Ovary (tissue), 9 donors: Measurements from ENCODE around the gene RCHY1. TPM values are rescaled to one million over a fixed set of nuclear protein-coding genes. Genes with fewer than 3 reads are reported as not detected.
"Not testable (repeated sequence)": the region's sequence is repeated elsewhere in the genome, so short reads cannot be mapped to it uniquely, and the experiment has no call there.

Experiments
- DNase-seq, 5 donors: peaks; one replicate each; pipeline ENCODE4 v3.0.0-alpha.2; 2019 to 2020
- H3K27ac ChIP-seq, 2 donors: fragments of 200-600 bp; one replicate each; pipeline versions ENCODE4 v1.5.1 to v1.8.0; 2019 to 2022
- H3K27me3 ChIP-seq: fragments of 200-600 bp; one replicate; pipeline ENCODE4 v1.8.0; 2022
- H3K36me3 ChIP-seq: fragments of 200-600 bp; sonication (generic); one replicate; pipeline ENCODE4 v1.5.1; 2019
- H3K4me1 ChIP-seq: one replicate; pipeline ENCODE4 v1.8.1; 2013; ENCODE audit warnings: mild to moderate bottlenecking, moderate library complexity; ENCODE audit not compliant: insufficient read depth
- H3K4me3 ChIP-seq: fragments of 200-600 bp; sonication (generic); one replicate; pipeline ENCODE4 v1.5.1; 2017
- H3K9me3 ChIP-seq, 2 donors: fragments of 200-600 bp in 1 of 2; sonication (generic) in 1 of 2; one replicate each; pipeline versions ENCODE4 v1.5.1 to v1.8.1; 2013 to 2019; ENCODE audit warnings: mild to moderate bottlenecking in 1 of 2, moderate library complexity in 1 of 2
- EP300 ChIP-seq: sonication (generic); formaldehyde crosslinking; IDR thresholded peaks from one replicate; pipeline ENCODE4 v1.6.1; 2017; ENCODE audit warnings: antibody characterized with exemption
- POLR2A ChIP-seq: fragments of 450-650 bp; IDR thresholded peaks from one replicate; pipeline ENCODE4 v1.6.1; 2017; ENCODE audit warnings: antibody characterized with exemption, mild to moderate bottlenecking, moderate library complexity
- WGBS, 3 donors: extraction: QIAGEN DNeasy Blood & Tissue Kit in 1 of 3; methylation state at CpG; one replicate each; pipeline versions ENCODE4 v1.1.5 to v1.1.7; 2013 to 2017; 5-methylcytosine and 5-hydroxymethylcytosine counted together
- intact Hi-C, 4 donors: fragments of 100-400 bp; cut with DNase I; formaldehyde crosslinking; loops; one replicate each; pipeline versions ENCODE4 v1.11.0 to v1.15.1; 2022 to 2023
- polyA plus RNA-seq, 2 donors: library from polyadenylated mRNA; stranded (reverse); fragments of 200-250 nt in 1 of 2; fragments of 350-450 nt in 1 of 2; fragmentation: Illumina TruSeq in 1 of 2; extraction: RNeasy Lipid Tissue Mini Kit (QIAGEN cat#74804) in 1 of 2; gene quantifications; one replicate each; pipeline ENCODE4 v1.2.3, GENCODE V29; 2013 to 2014
- total RNA-seq, 7 donors: library from RNA; depleted of rRNA in 2 of 7; stranded (reverse); fragments of >200 nt in 2 of 7; fragmentation: NEBNext Ultra II Directional in 3 of 7; extraction: Animal tissue kit (Norgen Biotek cat#: 25700) in 3 of 7; gene quantifications; one replicate each; pipeline versions ENCODE4 v1.1.0 to v1.2.4, GENCODE V29; 2016 to 2023
- TF ChIP-seq, protein P1 (sequence below), 3 donors: fragments of 450-650 bp in 2 of 3; fragments of 200-600 bp in 1 of 3; IDR thresholded peaks; one replicate each; pipeline versions ENCODE4 v1.5.1 to v1.8.0; 2016 to 2022; ENCODE audit warnings: antibody characterized with exemption in 3 of 3, mild to moderate bottlenecking in 1 of 3
- donor health status: DM: no; HTN: no; CAD: no; lungs with moderate emphysema.
- donor health status: DM: no; HTN: no; CAD: no.
- donor health status: Bipolar disorder and iron deficiency.
- donor health status: DM: yes; HTN: yes; CAD: no.
- donor health status: DM: no; HTN: no; CAD: no.
- donor health status: DM: yes; HTN: yes; CAD: no.

Gene RCHY1
- total and polyA plus RNA-seq, 9 donors: 14.6 to 43.4 (median 28.1) TPM

DNA sequence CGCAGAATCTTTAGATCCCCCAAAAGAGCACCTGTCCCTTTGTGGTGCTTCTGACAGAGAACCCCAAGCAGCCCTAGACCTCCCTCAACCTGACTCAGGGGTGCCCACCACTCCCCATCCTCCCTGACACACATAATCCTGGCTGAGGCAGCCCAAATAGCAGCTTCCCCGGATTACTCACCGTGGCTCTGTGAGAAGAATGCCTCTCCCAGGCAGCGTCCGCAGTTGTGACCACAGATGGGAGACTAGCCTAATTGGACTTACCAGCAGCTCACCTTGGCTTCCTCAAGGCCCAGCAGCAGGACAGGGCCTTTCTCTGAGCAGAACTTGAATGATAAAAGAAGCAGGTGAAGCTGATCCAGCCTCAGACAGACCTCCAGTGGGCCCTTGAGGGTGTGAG lies 31.3 kb upstream of the RCHY1 start:
- no peak for TF ChIP-seq POLR2A
- TF ChIP-seq, protein P1, sequence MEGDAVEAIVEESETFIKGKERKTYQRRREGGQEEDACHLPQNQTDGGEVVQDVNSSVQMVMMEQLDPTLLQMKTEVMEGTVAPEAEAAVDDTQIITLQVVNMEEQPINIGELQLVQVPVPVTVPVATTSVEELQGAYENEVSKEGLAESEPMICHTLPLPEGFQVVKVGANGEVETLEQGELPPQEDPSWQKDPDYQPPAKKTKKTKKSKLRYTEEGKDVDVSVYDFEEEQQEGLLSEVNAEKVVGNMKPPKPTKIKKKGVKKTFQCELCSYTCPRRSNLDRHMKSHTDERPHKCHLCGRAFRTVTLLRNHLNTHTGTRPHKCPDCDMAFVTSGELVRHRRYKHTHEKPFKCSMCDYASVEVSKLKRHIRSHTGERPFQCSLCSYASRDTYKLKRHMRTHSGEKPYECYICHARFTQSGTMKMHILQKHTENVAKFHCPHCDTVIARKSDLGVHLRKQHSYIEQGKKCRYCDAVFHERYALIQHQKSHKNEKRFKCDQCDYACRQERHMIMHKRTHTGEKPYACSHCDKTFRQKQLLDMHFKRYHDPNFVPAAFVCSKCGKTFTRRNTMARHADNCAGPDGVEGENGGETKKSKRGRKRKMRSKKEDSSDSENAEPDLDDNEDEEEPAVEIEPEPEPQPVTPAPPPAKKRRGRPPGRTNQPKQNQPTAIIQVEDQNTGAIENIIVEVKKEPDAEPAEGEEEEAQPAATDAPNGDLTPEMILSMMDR (IDR thresholded peaks at IDR 0.05): no peak
- no peak for TF ChIP-seq EP300
- intact Hi-C loops: no loop called here
- H3K9me3 ChIP-seq: no peaks in the 10 kb centered on the region
- H3K4me3 ChIP-seq: no peak overlapping the region
- no peaks in the 10 kb centered on the region for H3K27me3 ChIP-seq
- DNase-seq: no peak
- no peak overlapping the region for H3K27ac ChIP-seq
- no peaks in the 10 kb centered on the region for H3K36me3 ChIP-seq
- WGBS, 3 donors: 87 to 91% (median 89%) methylated on average over 5 of the region's 5 CpGs
- H3K4me1 ChIP-seq: no peaks in the 10 kb centered on the region

DNA sequence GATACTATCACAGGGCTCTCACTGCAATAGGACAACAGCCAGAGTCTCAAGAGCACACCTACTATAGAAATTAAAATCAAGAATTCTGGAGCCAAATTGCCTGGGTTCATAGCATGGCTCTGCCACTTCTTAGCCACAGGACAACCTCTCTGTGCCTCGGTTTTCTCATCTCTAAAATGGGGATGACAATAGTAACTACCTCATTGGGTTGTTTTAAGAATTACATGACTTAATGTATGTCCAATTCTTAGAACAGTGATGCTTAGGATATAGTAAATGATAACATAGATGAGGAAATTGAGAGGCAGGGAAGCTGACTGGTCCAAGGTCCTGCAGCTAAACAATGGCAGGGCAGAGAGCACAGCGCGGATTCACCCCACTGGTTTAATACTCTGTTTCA lies 30.7 kb upstream of the RCHY1 start:
- intact Hi-C loops: no loop called here
- whole genome bisulfite sequencing, 3 donors: 96 to 98% (median 96%) methylated on average over 3 of the region's 3 CpGs
- Histone ChIP-seq H3K4me3 (no peak overlapping the region), H3K36me3 (no peaks in the 10 kb centered on the region), H3K27me3 (no peaks in the 10 kb centered on the region), H3K9me3 (no peaks in the 10 kb centered on the region), H3K27ac (no peak overlapping the region), H3K4me1 (no peaks in the 10 kb centered on the region)
- no peak for TF ChIP-seq EP300
- TF ChIP-seq, protein P1 (IDR thresholded peaks at IDR 0.05): no peak
- no peak for TF ChIP-seq POLR2A
- DNase-seq: no peak

DNA sequence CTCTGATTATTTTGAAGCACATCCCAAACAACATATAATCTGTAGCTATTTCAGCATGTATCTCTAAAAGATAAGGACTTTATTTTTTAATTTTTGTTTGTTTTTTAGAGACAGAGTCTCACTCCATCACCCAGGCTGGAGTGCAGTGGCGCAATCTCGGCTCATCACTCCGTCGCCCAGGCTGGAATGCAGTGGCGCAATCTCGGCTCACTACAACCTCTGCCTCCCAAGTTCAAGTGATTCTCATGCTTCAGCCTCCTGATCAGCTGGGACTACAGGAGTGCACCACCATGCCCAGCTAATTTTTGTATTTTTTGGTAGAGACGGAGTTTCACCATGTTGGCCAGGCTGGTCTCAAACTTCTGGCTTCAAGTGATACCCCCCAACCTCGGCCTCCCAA lies 30.0 kb upstream of the RCHY1 start:
- H3K4me3 ChIP-seq, intact Hi-C loops, DNase-seq, H3K36me3 ChIP-seq, H3K27ac ChIP-seq, H3K4me1 ChIP-seq, H3K27me3 ChIP-seq, H3K9me3 ChIP-seq: not testable (repeated sequence)
- 88 to 92% (median 88%) methylated on average over 8 of the region's 8 CpGs for WGBS, 3 donors

DNA sequence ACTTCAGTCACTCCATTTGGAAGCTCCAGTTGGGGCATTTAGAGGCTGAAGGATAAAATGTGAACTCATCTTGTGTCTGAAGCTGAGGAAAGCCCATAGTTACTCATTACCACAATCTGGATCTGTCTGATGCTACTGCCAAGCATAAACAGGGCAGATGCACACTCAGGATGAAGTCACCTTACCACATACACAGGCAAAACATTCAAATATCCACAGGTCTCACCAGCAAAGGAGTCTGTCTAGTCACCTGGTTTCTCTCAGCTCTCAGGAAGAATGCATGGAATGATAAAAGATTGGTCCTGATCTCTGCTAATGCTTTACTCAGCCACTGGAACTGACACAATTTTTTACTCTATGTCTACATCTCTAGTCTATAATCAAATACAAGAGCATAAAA lies 28.6 kb upstream of the RCHY1 start:
- Histone ChIP-seq H3K9me3 (no peaks in the 10 kb centered on the region), H3K36me3 (no peaks in the 10 kb centered on the region), H3K27ac (no peak overlapping the region), H3K4me1 (no peaks in the 10 kb centered on the region), H3K27me3 (no peaks in the 10 kb centered on the region), H3K4me3 (no peak overlapping the region)
- DNase-seq: no peak
- no peak for TF ChIP-seq POLR2A
- no peak for TF ChIP-seq EP300
- TF ChIP-seq, protein P1 (IDR thresholded peaks at IDR 0.05): no peak
- intact Hi-C loops: no loop called here

DNA sequence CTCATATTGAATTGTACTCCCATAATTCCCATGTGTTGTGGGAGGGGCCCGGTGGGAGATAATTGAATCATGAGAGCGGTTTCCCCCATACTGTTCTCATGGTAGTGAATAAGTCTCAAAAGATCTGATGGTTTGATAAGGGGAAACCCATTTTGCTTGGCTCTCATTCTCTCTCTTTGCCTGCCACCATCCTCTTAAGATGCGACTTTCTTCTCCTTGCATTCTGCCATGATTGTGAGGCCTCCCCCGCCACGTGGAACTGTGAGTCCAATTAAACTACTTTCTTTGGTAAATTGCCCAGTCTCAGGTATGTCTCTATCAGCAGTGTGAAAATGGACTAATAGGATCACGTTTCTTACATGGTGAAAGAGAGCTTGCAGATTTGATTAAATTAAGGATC lies 23.1 kb upstream of the RCHY1 start:
- H3K4me1 ChIP-seq, DNase-seq, intact Hi-C loops, H3K36me3 ChIP-seq, H3K27me3 ChIP-seq, H3K27ac ChIP-seq, H3K4me3 ChIP-seq, H3K9me3 ChIP-seq: not testable (repeated sequence)
- 76 to 86% (median 78%) methylated on average over 6 of the region's 6 CpGs for WGBS, 3 donors

DNA sequence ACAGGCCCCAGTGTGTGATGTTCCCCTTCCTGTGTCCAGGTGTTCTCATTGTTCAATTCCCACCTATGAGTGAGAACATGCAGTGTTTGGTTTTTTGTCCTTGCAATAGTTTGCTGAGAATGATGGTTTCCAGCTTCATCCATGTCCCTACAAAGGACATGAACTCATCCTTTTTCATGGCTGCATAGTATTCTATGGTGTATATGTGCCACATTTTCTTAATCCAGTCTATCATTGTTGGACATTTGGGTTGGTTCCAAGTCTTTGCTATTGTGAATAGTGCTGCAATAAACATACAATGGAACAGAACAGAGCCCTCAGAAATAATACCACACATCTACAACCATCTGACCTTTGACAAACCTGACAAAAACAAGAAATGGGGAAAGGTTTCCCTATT lies 19.7 kb upstream of the RCHY1 start:
- H3K4me1 ChIP-seq, DNase-seq, H3K27me3 ChIP-seq, intact Hi-C loops, H3K27ac ChIP-seq, H3K36me3 ChIP-seq, H3K4me3 ChIP-seq: not testable (repeated sequence)
- peaks cover 0 to 12% of the 10 kb centered on the region in 2 donors for H3K9me3 ChIP-seq

DNA sequence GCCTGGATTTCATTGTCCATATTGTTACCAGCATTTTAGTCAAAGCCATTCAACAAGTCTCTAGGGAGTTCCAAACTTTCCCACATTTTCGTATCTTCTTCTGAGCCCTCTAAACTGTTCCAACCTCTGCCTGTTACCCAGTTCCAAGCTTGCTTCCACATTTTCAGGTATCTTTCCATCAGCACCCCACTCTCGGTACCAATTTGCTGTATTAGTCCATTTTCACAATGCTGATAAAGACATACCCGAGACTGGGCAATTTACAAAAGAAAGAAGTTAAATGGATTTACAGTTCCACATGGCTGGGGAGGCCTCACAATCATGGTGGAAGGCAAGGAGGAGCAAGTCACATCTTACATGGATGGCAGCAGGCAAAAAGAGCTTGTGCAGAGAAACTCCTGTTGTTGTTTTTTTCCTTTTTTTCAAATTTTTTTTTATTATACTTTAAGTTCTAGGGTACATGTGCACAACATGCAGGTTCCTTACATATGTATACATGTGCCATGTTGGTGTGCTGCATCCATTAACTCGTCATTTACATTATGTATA lies 19.2 kb upstream of the RCHY1 start:
- H3K27me3 ChIP-seq, DNase-seq, intact Hi-C loops, H3K4me3 ChIP-seq, H3K4me1 ChIP-seq, H3K36me3 ChIP-seq, H3K27ac ChIP-seq: not testable (repeated sequence)
- 95 to 99% (median 97%) methylated on average over 4 of the region's 4 CpGs for WGBS, 3 donors
- H3K9me3 ChIP-seq: peaks cover 0 to 12% of the 10 kb centered on the region in 2 donors

DNA sequence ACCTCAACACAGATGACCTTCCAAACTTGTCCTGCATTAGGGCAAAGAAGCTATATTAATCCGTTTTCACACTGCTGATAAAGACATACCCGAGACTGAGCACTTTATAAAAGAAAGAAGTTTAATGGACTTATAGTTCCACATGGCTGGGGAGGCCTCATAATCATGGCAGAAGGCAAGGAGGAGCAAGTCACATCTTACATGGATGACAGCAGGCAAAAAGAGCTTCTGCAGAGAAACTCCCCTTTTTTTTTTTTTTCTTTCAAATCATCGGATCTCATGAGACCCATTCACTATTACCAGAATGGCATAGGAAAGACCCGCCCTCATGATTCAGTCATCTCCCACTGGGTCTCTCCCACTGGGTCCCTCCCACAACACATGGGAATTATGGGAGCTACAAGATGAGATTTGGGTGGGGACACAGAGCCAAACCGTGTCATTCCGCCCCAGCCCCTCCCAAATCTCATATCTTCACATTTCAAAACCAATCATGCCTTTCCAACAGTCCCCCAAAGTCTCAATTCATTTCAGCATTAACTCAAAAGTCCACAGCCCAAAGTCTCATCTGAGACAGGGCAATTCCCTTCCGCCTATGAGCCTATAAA lies 17.4 kb upstream of the RCHY1 start:
- intact Hi-C loops, DNase-seq, H3K36me3 ChIP-seq, H3K4me3 ChIP-seq, H3K27ac ChIP-seq, H3K4me1 ChIP-seq, H3K27me3 ChIP-seq: not testable (repeated sequence)
- WGBS, 3 donors: 76 to 100% (median 96%) methylated on average over 7 of the region's 7 CpGs
- peaks cover 0 to 12% of the 10 kb centered on the region in 2 donors for H3K9me3 ChIP-seq
